Measurements from ENCODE around the gene E2F6.

Gene E2F6

GRCh38 chr2:11509657-11510360 is 43.8 kb upstream of the E2F6 start:
- no peak for TF ChIP-seq CTCF (IDR thresholded peaks at IDR 0.05; ENCODE audit: borderline replicate concordance, insufficient read depth, low read depth, low read length)
- H3K4me3 ChIP-seq (ENCODE audit: low read depth, low read length) = no peak overlapping the region

GRCh38 chr2:11508279-11508678 is 42.3 kb upstream of the E2F6 start:
- TF ChIP-seq CTCF (IDR thresholded peaks at IDR 0.05; ENCODE audit: borderline replicate concordance, insufficient read depth, low read depth, low read length) = no peak
- H3K4me3 ChIP-seq (ENCODE audit: low read depth, low read length) = no peak overlapping the region

GRCh38 chr2:11507517-11507916 is 41.6 kb upstream of the E2F6 start:
- no peak for TF ChIP-seq CTCF (IDR thresholded peaks at IDR 0.05; ENCODE audit: borderline replicate concordance, insufficient read depth, low read depth, low read length)
- H3K4me3 ChIP-seq (ENCODE audit: low read depth, low read length) = no peak overlapping the region

GRCh38 chr2:11506611-11506969 is 40.6 kb upstream of the E2F6 start:
- no peak overlapping the region for H3K4me3 ChIP-seq (ENCODE audit: low read depth, low read length)
- TF ChIP-seq CTCF (IDR thresholded peaks at IDR 0.05; ENCODE audit: borderline replicate concordance, insufficient read depth, low read depth, low read length) = no peak

- no peak for TF ChIP-seq CTCF (IDR thresholded peaks at IDR 0.05; ENCODE audit: borderline replicate concordance, insufficient read depth, low read depth, low read length)
- no peak overlapping the region for H3K4me3 ChIP-seq (ENCODE audit: low read depth, low read length)
Measured at GRCh38 chr2:11505652-11506610, 40.0 kb upstream of the E2F6 start.

GRCh38 chr2:11503354-11503927 is 37.5 kb upstream of the E2F6 start:
- H3K4me3 ChIP-seq (ENCODE audit: low read depth, low read length) = no peak overlapping the region
- TF ChIP-seq CTCF (IDR thresholded peaks at IDR 0.05; ENCODE audit: borderline replicate concordance, insufficient read depth, low read depth, low read length) = no peak
